Measurements from ENCODE around the gene ACY1. TPM values are rescaled to one million over a fixed set of nuclear protein-coding genes. Genes with fewer than 3 reads are reported as not detected.

Gene ACY1
- total RNA-seq, 2 donors from 2014 or later: 58.2 to 69.4 TPM

GRCh38 chr3:52015438-52016228 is 32.3 kb downstream of the ACY1 start:
- no peak for DNase-seq
- WGBS, 2 experiments (ENCODE audit: insufficient coverage in 1 of 2, insufficient read length in 1 of 2): 93 to 95% methylated on average over 4 to 13 of the region's 13 CpGs
- no peaks in the 10 kb centered on the region for H3K36me3 Mint-ChIP-seq (ENCODE audit: low read depth)
- peaks cover 2% of the 10 kb centered on the region for H3K27me3 Mint-ChIP-seq (ENCODE audit: insufficient read depth)
- no peak for TF ChIP-seq CTCF (conservative IDR thresholded peaks at IDR 0.05)
- Histone ChIP-seq H3K27me3 (ENCODE audit: control insufficient read depth, insufficient read depth, low read length, poor library complexity, severe bottlenecking) (no peaks in the 10 kb centered on the region), H3K36me3 (ENCODE audit: control insufficient read depth, insufficient read depth, low read length) (no peaks in the 10 kb centered on the region), H3K4me1 (ENCODE audit: control insufficient read depth, insufficient read depth, low read length) (no peaks in the 10 kb centered on the region), H3K27ac (ENCODE audit: low read depth, low read length) (no peak overlapping the region), H3K9ac (ENCODE audit: extremely low read depth, low read length, poor library complexity, severe bottlenecking) (no peak overlapping the region), H3K9me3 (ENCODE audit: control insufficient read depth, low read length) (no peaks in the 10 kb centered on the region), H3K4me3 (ENCODE audit: low read length) (no peak overlapping the region)
- no peaks in the 10 kb centered on the region for H3K9me3 Mint-ChIP-seq
- H3K4me3 Mint-ChIP-seq: no peak overlapping the region
- no peaks in the 10 kb centered on the region for H3K4me1 Mint-ChIP-seq
- no peak overlapping the region for H3K27ac Mint-ChIP-seq

GRCh38 chr3:52017586-52017985 is 34.3 kb downstream of the ACY1 start:
- 86 to 92% methylated on average over 9 to 11 of the region's 11 CpGs for WGBS, 2 experiments (ENCODE audit: insufficient coverage in 1 of 2, insufficient read length in 1 of 2)

GRCh38 chr3:52018319-52019000 is 35.1 kb downstream of the ACY1 start:
- no peaks in the 10 kb centered on the region for H3K27me3 Mint-ChIP-seq (ENCODE audit: insufficient read depth)
- H3K9me3 Mint-ChIP-seq: no peaks in the 10 kb centered on the region
- Histone ChIP-seq H3K4me3 (ENCODE audit: low read length) (no peak overlapping the region), H3K36me3 (ENCODE audit: control insufficient read depth, insufficient read depth, low read length) (no peaks in the 10 kb centered on the region), H3K9ac (ENCODE audit: extremely low read depth, low read length, poor library complexity, severe bottlenecking) (no peak overlapping the region), H3K27me3 (ENCODE audit: control insufficient read depth, insufficient read depth, low read length, poor library complexity, severe bottlenecking) (no peaks in the 10 kb centered on the region), H3K27ac (ENCODE audit: low read depth, low read length) (no peak overlapping the region), H3K4me1 (ENCODE audit: control insufficient read depth, insufficient read depth, low read length) (no peaks in the 10 kb centered on the region), H3K9me3 (ENCODE audit: control insufficient read depth, low read length) (no peaks in the 10 kb centered on the region)
- DNase-seq: no peak
- H3K4me3 Mint-ChIP-seq: no peak overlapping the region
- H3K36me3 Mint-ChIP-seq (ENCODE audit: low read depth): no peaks in the 10 kb centered on the region
- TF ChIP-seq CTCF (conservative IDR thresholded peaks at IDR 0.05): no peak
- WGBS, 2 experiments (ENCODE audit: insufficient coverage in 1 of 2, insufficient read length in 1 of 2): 93 to 95% methylated on average over 21 of the region's 21 CpGs
- no peak overlapping the region for H3K27ac Mint-ChIP-seq
- peaks cover 5% of the 10 kb centered on the region for H3K4me1 Mint-ChIP-seq

More at GRCh38 chr3:52017586-52017985, 34.3 kb downstream of the ACY1 start:
- Histone ChIP-seq H3K4me1 (ENCODE audit: control insufficient read depth, insufficient read depth, low read length) (no peaks in the 10 kb centered on the region), H3K27me3 (ENCODE audit: control insufficient read depth, insufficient read depth, low read length, poor library complexity, severe bottlenecking) (no peaks in the 10 kb centered on the region), H3K9me3 (ENCODE audit: control insufficient read depth, low read length) (no peaks in the 10 kb centered on the region), H3K4me3 (ENCODE audit: low read length) (no peak overlapping the region), H3K9ac (ENCODE audit: extremely low read depth, low read length, poor library complexity, severe bottlenecking) (no peak overlapping the region), H3K27ac (ENCODE audit: low read depth, low read length) (no peak overlapping the region), H3K36me3 (ENCODE audit: control insufficient read depth, insufficient read depth, low read length) (no peaks in the 10 kb centered on the region)
- H3K36me3 Mint-ChIP-seq (ENCODE audit: low read depth): no peaks in the 10 kb centered on the region
- no peaks in the 10 kb centered on the region for H3K27me3 Mint-ChIP-seq (ENCODE audit: insufficient read depth)
- H3K9me3 Mint-ChIP-seq: no peaks in the 10 kb centered on the region
- no peak overlapping the region for H3K4me3 Mint-ChIP-seq
- TF ChIP-seq CTCF (conservative IDR thresholded peaks at IDR 0.05): no peak
- no peaks in the 10 kb centered on the region for H3K4me1 Mint-ChIP-seq
- no peak for DNase-seq
- no peak overlapping the region for H3K27ac Mint-ChIP-seq

All from endodermal cell (in vitro differentiated cells).